HG02840 (cell line): Measurements from ENCODE around the gene TMEM63A.
"Not testable (repeated sequence)": the region's sequence is repeated elsewhere in the genome, so short reads cannot be mapped to it uniquely, and the experiment has no call there.

Experiments
- ATAC-seq: cut with Tn5 transposase; IDR thresholded peaks from one replicate; pipeline ENCODE4 v1.9.1; 2021; ENCODE audit warnings: mild to moderate bottlenecking, moderate library complexity, moderate number of reproducible peaks; ENCODE audit not compliant: unreplicated experiment, low FRiP score

Gene TMEM63A

GRCh38 chr1:225881959-225882693, at the start of gene TMEM63A:
TSS of gene TMEM63A (minus strand) at chr1:225882380. CDS start at chr1:225877580, 4,800 bp downstream.
- peak; percentile 75 for ATAC-seq

DNA sequence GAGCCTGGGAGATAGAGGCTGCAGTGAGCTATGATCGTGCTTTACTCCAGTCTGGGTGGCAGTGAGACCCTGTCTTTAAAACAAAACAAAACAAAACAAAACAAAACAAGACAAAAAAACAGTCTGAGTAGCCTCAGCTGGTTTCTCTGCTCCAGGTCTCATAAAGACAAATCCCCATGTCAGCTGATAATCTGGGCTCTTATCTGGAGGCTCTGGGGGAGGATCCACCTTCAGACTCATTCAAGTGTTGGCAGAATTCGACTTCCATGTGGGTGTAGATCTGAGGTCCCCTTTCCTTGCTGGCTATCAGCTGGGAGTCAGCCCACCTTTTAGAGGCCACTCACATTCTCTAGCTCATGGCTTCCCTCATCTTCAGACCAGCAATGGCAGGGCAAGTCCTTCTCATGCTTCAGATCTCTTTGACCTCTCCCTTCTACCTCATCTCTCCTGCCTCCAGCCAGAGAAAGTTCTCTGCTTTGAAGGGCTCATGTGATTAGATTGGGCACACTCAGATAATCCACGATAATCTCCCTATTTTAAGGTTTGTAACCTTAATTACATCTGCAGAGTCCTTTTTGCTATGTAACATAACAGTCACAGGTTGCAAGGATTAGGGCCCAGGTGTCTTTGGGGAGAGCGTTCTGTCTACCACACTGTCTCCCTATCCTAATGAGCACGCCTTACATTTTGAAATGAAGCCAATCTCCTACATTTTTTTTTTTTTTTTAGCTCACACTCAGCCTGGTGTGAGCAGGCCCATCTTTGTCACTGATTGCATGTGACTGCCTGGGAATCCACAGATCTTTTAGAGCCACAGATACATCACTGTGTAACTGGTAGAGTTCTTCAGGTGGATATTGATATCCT, 49.3 kb upstream of the TMEM63A start:
- ATAC-seq = no peak

DNA sequence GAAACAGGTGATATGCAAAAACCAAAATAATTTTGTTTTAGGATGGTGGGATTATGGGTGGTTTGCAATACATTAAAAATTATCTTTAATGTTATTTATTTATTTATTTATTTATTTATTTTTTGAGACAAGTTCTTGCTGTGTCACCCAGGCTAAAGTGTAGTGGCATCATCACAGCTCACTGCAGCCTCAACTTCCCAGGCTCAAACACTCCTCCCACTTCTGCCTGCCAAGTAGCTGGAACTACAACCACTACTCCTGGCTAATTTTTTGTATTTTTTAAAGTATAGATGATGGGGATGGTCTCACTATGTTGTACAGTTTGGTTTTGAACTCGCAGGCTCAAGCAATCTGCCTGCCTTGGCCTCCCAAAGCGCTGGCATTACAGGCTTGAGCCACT, 48.4 kb upstream of the TMEM63A start:
- no peak for ATAC-seq

GRCh38 chr1:225929462-225929861, 47.3 kb upstream of the TMEM63A start:
- not testable (repeated sequence) for ATAC-seq

GRCh38 chr1:225928186-225929175, 46.3 kb upstream of the TMEM63A start:
- no peak for ATAC-seq

DNA sequence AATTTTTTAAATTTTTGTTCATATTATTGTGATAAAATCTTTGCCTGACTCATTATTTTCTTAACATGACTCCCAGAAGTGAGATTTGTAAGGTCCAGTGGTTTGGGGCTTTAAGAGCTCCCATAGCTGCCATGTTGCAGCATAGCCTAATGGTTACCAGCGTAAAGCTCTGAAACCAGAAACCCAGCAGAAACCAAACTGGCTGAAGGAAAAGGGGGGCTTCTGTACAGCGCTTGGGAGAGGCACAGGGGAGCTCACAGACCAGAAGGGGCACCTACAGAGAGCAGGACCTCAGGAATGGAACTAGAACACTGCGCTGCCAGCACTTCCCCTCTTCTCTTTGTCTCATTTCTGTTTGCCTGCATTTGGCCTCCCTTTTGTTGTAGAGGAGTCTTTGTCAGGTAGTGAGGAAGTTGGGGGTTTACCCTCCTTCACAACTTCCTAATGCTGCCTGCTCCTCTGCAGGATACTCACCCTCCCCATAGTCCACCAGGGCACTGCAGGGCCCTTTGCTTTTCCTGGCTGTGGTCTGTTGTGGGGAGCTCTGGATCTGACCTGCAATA, 44.5 kb upstream of the TMEM63A start:
- no peak for ATAC-seq

- peak; percentile 98 for ATAC-seq
Observed at GRCh38 chr1:225923692-225924555, 41.7 kb upstream of the TMEM63A start, which contains the start of gene PYCR2. TSS of gene PYCR2 (minus strand) at chr1:225924250. CDS start at chr1:225924110, 140 bp downstream.

- ATAC-seq = no peak
Observed at GRCh38 chr1:225923381-225923691, 41.2 kb upstream of the TMEM63A start.

DNA sequence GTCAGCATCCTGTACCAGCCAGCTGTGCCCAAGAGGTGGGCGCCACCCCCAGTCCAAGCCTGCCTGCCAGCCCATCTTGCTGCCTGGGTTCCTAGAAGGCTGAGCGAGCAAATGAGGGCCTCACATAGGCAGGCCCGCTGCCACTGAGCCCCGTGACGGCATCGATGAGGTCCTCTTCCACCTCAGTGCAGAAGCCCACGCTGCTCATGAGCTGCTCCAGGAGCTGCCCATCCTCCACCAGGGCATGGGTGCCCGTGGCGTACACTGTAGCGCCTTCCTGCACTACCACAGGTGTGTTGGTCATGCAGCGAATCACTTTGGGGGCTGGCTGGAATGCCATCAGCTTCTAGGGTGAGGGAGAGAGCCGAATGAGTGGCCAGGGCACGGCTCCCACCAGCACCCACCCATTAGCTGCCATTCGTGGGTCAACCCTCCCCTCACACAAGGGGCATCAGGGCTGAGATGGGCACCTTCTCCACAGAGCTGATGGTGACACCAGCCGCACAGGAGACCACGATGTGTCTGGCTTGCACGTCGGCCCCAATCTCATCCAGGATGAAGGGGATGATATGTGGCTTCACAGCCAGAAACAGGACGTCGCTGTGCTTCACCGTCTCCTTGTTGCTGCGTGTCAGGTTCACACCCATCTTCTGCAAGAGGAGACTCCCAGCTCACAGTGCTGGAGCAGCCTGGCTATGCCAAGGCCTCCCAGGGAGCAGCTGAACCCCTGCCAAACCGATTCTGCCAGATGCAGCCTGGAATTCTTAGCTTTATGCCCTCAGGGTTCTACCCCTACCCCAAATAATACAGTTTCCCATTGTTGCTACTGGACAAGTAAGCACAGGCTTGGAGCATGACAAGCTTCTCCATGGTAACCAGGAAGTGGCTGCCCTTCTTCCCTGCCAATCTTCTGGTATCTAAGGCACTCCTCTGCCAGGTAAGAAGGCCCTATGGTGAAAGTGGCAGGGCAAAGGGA, 39.8 kb upstream of the TMEM63A start:
- no peak for ATAC-seq

DNA sequence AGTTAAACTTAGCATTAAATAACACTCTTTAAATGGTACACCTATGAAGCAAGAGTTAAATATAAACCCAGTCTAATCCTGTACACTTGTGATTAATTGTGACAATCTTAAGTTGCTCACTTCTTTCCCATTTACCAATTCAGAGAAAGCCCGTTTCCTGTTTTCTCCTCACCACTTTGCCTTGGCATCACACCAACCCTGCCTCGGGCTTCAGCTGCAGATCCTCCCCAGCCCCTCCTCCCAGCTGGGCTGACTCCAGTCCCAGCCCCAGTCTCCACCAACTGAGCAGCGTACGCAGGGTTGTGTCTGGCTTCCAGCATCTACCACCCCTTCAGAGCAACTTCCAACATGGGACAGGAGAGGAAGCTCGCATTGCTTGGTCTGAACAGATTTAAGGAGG, 37.7 kb upstream of the TMEM63A start:
- ATAC-seq = no peak

- no peak for ATAC-seq
Observed at GRCh38 chr1:225918280-225918679, 36.1 kb upstream of the TMEM63A start.

GRCh38 chr1:225917536-225917935, 35.4 kb upstream of the TMEM63A start:
- ATAC-seq = no peak

GRCh38 chr1:225917101-225917500, 34.9 kb upstream of the TMEM63A start:
- no peak for ATAC-seq

- no peak for ATAC-seq
Observed at GRCh38 chr1:225915538-225915991, 33.4 kb upstream of the TMEM63A start.

- ATAC-seq = no peak
Observed at GRCh38 chr1:225914947-225915346, 32.8 kb upstream of the TMEM63A start.

GRCh38 chr1:225914391-225914790, 32.2 kb upstream of the TMEM63A start:
- no peak for ATAC-seq

- ATAC-seq = no peak
Observed at GRCh38 chr1:225911191-225912130, 29.3 kb upstream of the TMEM63A start.
